Stomach (tissue), 4 donors: ENCODE data around the gene TATDN3.

Experiments
- CTCF ChIP-seq, 7 experiments: fragments of 450-650 bp in 4 of 7; fragments of 200-600 bp in 3 of 7; sonication (generic) in 3 of 7; IDR thresholded peaks; one replicate each; pipeline ENCODE4 v1.5.1; 2016 to 2019; ENCODE audit warnings: antibody characterized with exemption in 7 of 7, control low read depth in 2 of 7, mild to moderate bottlenecking in 1 of 7
- EP300 ChIP-seq: sonication (generic); formaldehyde crosslinking; IDR thresholded peaks from one replicate; pipeline ENCODE4 v1.6.1; 2017; ENCODE audit warnings: antibody characterized with exemption
- POLR2A ChIP-seq, 4 donors: fragments of 450-650 bp; IDR thresholded peaks; one replicate each; pipeline ENCODE4 v1.6.1; 2016; ENCODE audit warnings: antibody characterized with exemption in 4 of 4, control low read depth in 2 of 4, mild to moderate bottlenecking in 1 of 4, moderate library complexity in 1 of 4
- POLR2AphosphoS5 ChIP-seq, 3 donors: sonication (generic); formaldehyde crosslinking; IDR thresholded peaks; one replicate each; pipeline ENCODE4 v1.6.1; 2016; ENCODE audit warnings: antibody characterized with exemption in 3 of 3

- TF ChIP-seq POLR2AphosphoS5 (IDR thresholded peaks at IDR 0.05): peak; percentile 71 to 92 (median 88)
- TF ChIP-seq POLR2A (IDR thresholded peaks at IDR 0.05): peak in 2 of 4 donors; percentile 17 to 21
- no peak for TF ChIP-seq CTCF (IDR thresholded peaks at IDR 0.05)
- TF ChIP-seq EP300: no peak
Observed at GRCh38 chr1:212857992-212858460, 66.3 kb downstream of the TATDN3 start, which contains the start of gene FLVCR1.
